Suppressor macrophage treated with lipopolysaccharide for 4 hours (primary cell): Measurements from ENCODE around the gene TAB3.

Experiments
- DNase-seq: peaks from one replicate; pipeline ENCODE4 v3.0.0-alpha.2; 2020

TAB3 gene

GRCh38 chrX:30889147-30890140 is at the start of gene TAB3:
TSS of gene TAB3 (minus strand) at chrX:30889254. CDS start at chrX:30859588, 29,666 bp downstream.
- peak; percentile 94 for DNase-seq

- no peak for DNase-seq
Observed at GRCh38 chrX:30938295-30938694, 49.2 kb upstream of the TAB3 start.

GRCh38 chrX:30935985-30936384 is 46.9 kb upstream of the TAB3 start:
- no peak for DNase-seq

GRCh38 chrX:30931920-30932319 is 42.9 kb upstream of the TAB3 start:
- no peak for DNase-seq

- no peak for DNase-seq
Observed at GRCh38 chrX:30930679-30931078, 41.6 kb upstream of the TAB3 start.

GRCh38 chrX:30930143-30930542 is 41.1 kb upstream of the TAB3 start:
- DNase-seq: no peak

GRCh38 chrX:30920271-30920670 is 31.2 kb upstream of the TAB3 start:
- no peak for DNase-seq

- DNase-seq: no peak
Observed at GRCh38 chrX:30918480-30918879, 29.4 kb upstream of the TAB3 start.

- no peak for DNase-seq
Observed at GRCh38 chrX:30913492-30913891, 24.4 kb upstream of the TAB3 start.

- peak; percentile 25 for DNase-seq
Observed at GRCh38 chrX:30910124-30910860, 21.2 kb upstream of the TAB3 start.

GRCh38 chrX:30906726-30907125 is 17.7 kb upstream of the TAB3 start:
- no peak for DNase-seq

GRCh38 chrX:30905321-30905720 is 16.3 kb upstream of the TAB3 start:
- no peak for DNase-seq

GRCh38 chrX:30904632-30905031 is 15.6 kb upstream of the TAB3 start:
- DNase-seq: no peak

GRCh38 chrX:30904186-30904585 is 15.1 kb upstream of the TAB3 start:
- DNase-seq: no peak

GRCh38 chrX:30900227-30900626 is 11.2 kb upstream of the TAB3 start:
- no peak for DNase-seq

GRCh38 chrX:30898886-30899285 is 9.8 kb upstream of the TAB3 start:
- no peak for DNase-seq

GRCh38 chrX:30895370-30895769 is 6.3 kb upstream of the TAB3 start:
- no peak for DNase-seq

- DNase-seq: no peak
Observed at GRCh38 chrX:30893206-30893605, 4.2 kb upstream of the TAB3 start.

- no peak for DNase-seq
Observed at GRCh38 chrX:30892591-30892990, 3.5 kb upstream of the TAB3 start.

GRCh38 chrX:30888526-30889146 is 418 bp downstream of the TAB3 start:
- DNase-seq: peak; percentile 10

GRCh38 chrX:30887721-30888120 is 1.3 kb downstream of the TAB3 start:
- DNase-seq: no peak

GRCh38 chrX:30887288-30887687 is 1.8 kb downstream of the TAB3 start:
- DNase-seq: no peak

- no peak for DNase-seq
Observed at GRCh38 chrX:30885136-30885535, 3.9 kb downstream of the TAB3 start.

- no peak for DNase-seq
Observed at GRCh38 chrX:30883138-30883537, 5.9 kb downstream of the TAB3 start.
